HL-60 (cell line): ENCODE measurements around the gene EFCAB14.

Experiments
- GABPA ChIP-seq: IDR thresholded peaks from 2 replicates; pipeline ENCODE4 v1.6.1; 2012; ENCODE audit warnings: low read depth
- POLR2AphosphoS5 ChIP-seq: IDR thresholded peaks from 2 replicates; pipeline ENCODE4 v1.6.1; 2012; ENCODE audit warnings: low read depth
- SPI1 ChIP-seq: IDR thresholded peaks from 2 replicates; pipeline ENCODE4 v1.6.1; 2012; ENCODE audit warnings: low read depth, mild to moderate bottlenecking, borderline replicate concordance
- TF ChIP-seq, protein P1 (sequence below): IDR thresholded peaks from one replicate; pipeline ENCODE4 v1.5.1; 2011; ENCODE audit warnings: low read length, control low read depth, inconsistent platforms; ENCODE audit not compliant: insufficient read depth
- TF ChIP-seq, protein P2 (sequence below): IDR thresholded peaks from 2 replicates; pipeline ENCODE4 v1.6.1; 2012; ENCODE audit warnings: low read depth; ENCODE audit not compliant: insufficient replicate concordance

DNA sequence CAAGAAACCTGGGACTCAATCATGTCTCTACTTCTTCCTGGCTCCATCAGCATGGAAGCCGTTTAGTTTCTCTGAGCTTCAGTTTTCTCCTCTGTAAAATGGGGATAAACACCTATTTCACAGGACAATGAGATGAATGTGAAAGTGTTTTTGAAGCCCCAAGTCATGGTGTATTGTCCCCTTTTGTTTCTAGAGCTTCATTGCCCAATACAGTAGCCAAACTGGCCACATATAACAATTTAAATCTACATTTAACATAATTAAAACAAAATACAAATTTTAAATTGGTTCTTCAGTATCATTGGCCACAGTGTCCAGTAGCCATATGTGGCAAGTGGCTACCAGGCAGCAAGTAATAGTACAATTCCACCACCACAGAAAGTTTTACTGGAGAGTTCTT, 2.3 kb upstream of the EFCAB14 start:
- TF ChIP-seq, protein P1, sequence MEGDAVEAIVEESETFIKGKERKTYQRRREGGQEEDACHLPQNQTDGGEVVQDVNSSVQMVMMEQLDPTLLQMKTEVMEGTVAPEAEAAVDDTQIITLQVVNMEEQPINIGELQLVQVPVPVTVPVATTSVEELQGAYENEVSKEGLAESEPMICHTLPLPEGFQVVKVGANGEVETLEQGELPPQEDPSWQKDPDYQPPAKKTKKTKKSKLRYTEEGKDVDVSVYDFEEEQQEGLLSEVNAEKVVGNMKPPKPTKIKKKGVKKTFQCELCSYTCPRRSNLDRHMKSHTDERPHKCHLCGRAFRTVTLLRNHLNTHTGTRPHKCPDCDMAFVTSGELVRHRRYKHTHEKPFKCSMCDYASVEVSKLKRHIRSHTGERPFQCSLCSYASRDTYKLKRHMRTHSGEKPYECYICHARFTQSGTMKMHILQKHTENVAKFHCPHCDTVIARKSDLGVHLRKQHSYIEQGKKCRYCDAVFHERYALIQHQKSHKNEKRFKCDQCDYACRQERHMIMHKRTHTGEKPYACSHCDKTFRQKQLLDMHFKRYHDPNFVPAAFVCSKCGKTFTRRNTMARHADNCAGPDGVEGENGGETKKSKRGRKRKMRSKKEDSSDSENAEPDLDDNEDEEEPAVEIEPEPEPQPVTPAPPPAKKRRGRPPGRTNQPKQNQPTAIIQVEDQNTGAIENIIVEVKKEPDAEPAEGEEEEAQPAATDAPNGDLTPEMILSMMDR = no peak
- TF ChIP-seq, protein P2, sequence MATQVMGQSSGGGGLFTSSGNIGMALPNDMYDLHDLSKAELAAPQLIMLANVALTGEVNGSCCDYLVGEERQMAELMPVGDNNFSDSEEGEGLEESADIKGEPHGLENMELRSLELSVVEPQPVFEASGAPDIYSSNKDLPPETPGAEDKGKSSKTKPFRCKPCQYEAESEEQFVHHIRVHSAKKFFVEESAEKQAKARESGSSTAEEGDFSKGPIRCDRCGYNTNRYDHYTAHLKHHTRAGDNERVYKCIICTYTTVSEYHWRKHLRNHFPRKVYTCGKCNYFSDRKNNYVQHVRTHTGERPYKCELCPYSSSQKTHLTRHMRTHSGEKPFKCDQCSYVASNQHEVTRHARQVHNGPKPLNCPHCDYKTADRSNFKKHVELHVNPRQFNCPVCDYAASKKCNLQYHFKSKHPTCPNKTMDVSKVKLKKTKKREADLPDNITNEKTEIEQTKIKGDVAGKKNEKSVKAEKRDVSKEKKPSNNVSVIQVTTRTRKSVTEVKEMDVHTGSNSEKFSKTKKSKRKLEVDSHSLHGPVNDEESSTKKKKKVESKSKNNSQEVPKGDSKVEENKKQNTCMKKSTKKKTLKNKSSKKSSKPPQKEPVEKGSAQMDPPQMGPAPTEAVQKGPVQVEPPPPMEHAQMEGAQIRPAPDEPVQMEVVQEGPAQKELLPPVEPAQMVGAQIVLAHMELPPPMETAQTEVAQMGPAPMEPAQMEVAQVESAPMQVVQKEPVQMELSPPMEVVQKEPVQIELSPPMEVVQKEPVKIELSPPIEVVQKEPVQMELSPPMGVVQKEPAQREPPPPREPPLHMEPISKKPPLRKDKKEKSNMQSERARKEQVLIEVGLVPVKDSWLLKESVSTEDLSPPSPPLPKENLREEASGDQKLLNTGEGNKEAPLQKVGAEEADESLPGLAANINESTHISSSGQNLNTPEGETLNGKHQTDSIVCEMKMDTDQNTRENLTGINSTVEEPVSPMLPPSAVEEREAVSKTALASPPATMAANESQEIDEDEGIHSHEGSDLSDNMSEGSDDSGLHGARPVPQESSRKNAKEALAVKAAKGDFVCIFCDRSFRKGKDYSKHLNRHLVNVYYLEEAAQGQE = no peak
- TF ChIP-seq GABPA (no peak), POLR2AphosphoS5 (no peak), SPI1 (no peak)
